Prostate gland (tissue), 2 donors: ENCODE measurements around the gene LETMD1. TPM values are rescaled to one million over a fixed set of nuclear protein-coding genes. Genes with fewer than 3 reads are reported as not detected.

ENCODE experiments used
- DNase-seq: peaks from one replicate; pipeline ENCODE4 v3.0.0-alpha.2; 2019; ENCODE audit warnings: low spot score
- H3K27ac ChIP-seq, 2 donors: fragments of 200-600 bp; sonication (generic); 2 replicates each; pipeline ENCODE4 v1.5.1; 2017 to 2019
- H3K27me3 ChIP-seq: fragments of 200-600 bp; sonication (generic); replicated peaks from 2 replicates; pipeline ENCODE4 v1.5.1; 2019; ENCODE audit not compliant: insufficient read depth
- H3K36me3 ChIP-seq, 2 donors: fragments of 200-600 bp; sonication (generic); 1 replicate in 1 of 2; 2 replicates in 1 of 2; pipeline versions ENCODE4 v1.5.1 to v1.8.1; 2017 to 2019
- H3K4me1 ChIP-seq: fragments of 200-600 bp; sonication (generic); replicated peaks from 2 replicates; pipeline ENCODE4 v1.5.1; 2019
- H3K4me3 ChIP-seq, 2 donors: fragments of 200-600 bp; sonication (generic); 2 replicates each; pipeline ENCODE4 v1.5.1; 2017 to 2019
- H3K9me3 ChIP-seq: fragments of 200-600 bp; sonication (generic); 2 replicates; pipeline ENCODE4 v1.5.1; 2017
- CTCF ChIP-seq, 4 experiments: fragments of 200-600 bp in 2 of 4; fragments of 450-650 bp in 2 of 4; sonication (generic) in 2 of 4; IDR thresholded peaks; 1 replicate in 3 of 4; 2 replicates in 1 of 4; pipeline ENCODE4 v1.5.1; 2016 to 2019; ENCODE audit warnings: antibody characterized with exemption in 4 of 4, mild to moderate bottlenecking in 2 of 4, moderate library complexity in 2 of 4
- POLR2A ChIP-seq: fragments of 450-650 bp; IDR thresholded peaks from one replicate; pipeline ENCODE4 v1.6.1; 2016; ENCODE audit warnings: antibody characterized with exemption, mild to moderate bottlenecking
- POLR2AphosphoS5 ChIP-seq: sonication (generic); formaldehyde crosslinking; IDR thresholded peaks from one replicate; pipeline ENCODE4 v1.6.1; 2017; ENCODE audit warnings: antibody characterized with exemption
- WGBS: methylation state at CpG from one replicate; pipeline ENCODE4 v1.1.5; 2018; 5-methylcytosine and 5-hydroxymethylcytosine counted together
- intact Hi-C: fragments of 100-400 bp; cut with DNase I; formaldehyde crosslinking; loops from one replicate; pipeline ENCODE4 v1.14.2; 2022
- total RNA-seq, 2 donors: library from RNA; depleted of rRNA; stranded (reverse); fragments of >200 nt; gene quantifications; one replicate each; pipeline ENCODE4 v1.1.0, GENCODE V29; 2016

LETMD1 gene
- total RNA-seq, 2 donors from 2014 or later: 63.3 to 63.6 TPM

GRCh38 chr12:51005030-51005429 lies 43.1 kb upstream of the LETMD1 start:
- no peak for DNase-seq
- intact Hi-C loops: no loop called here
- 92% methylated on average over 3 of the region's 3 CpGs for WGBS

GRCh38 chr12:51005671-51006070 lies 42.5 kb upstream of the LETMD1 start:
- H3K4me1 ChIP-seq: peaks cover 5% of the 10 kb centered on the region
- H3K4me3 ChIP-seq: no peak overlapping the region
- TF ChIP-seq POLR2AphosphoS5 (peak; percentile 60), CTCF (IDR thresholded peaks at IDR 0.05) (no peak), POLR2A (no peak)
- intact Hi-C loops: no loop called here
- 49% methylated on average over 3 of the region's 3 CpGs for WGBS
- peak; percentile 59 for DNase-seq
- no peaks in the 10 kb centered on the region for H3K27me3 ChIP-seq
- H3K27ac ChIP-seq: peak overlapping the region; percentile 20 to 65
- H3K36me3 ChIP-seq: no peaks in the 10 kb centered on the region
- no peaks in the 10 kb centered on the region for H3K9me3 ChIP-seq

More at GRCh38 chr12:51005030-51005429, 43.1 kb upstream of the LETMD1 start:
- Histone ChIP-seq H3K27ac (peak overlapping the region in 1 of 2 donors; percentile 65), H3K9me3 (no peaks in the 10 kb centered on the region), H3K27me3 (no peaks in the 10 kb centered on the region), H3K36me3 (no peaks in the 10 kb centered on the region), H3K4me3 (no peak overlapping the region), H3K4me1 (peaks cover 5% of the 10 kb centered on the region)
- TF ChIP-seq POLR2A (no peak), POLR2AphosphoS5 (no peak), CTCF (IDR thresholded peaks at IDR 0.05) (no peak)

GRCh38 chr12:51008329-51009055 lies 39.6 kb upstream of the LETMD1 start:
- TF ChIP-seq POLR2A (no peak), POLR2AphosphoS5 (no peak), CTCF (IDR thresholded peaks at IDR 0.05) (no peak)
- Histone ChIP-seq H3K36me3 (no peaks in the 10 kb centered on the region), H3K4me1 (peaks cover 5% of the 10 kb centered on the region), H3K9me3 (no peaks in the 10 kb centered on the region), H3K27ac (peak overlapping the region; percentile 33 to 66), H3K27me3 (no peaks in the 10 kb centered on the region), H3K4me3 (no peak overlapping the region)
- intact Hi-C loops: no loop called here
- WGBS: 100% methylated on average over 1 of the region's 1 CpG
- no peak for DNase-seq

GRCh38 chr12:51009056-51009440 lies 39.1 kb upstream of the LETMD1 start:
- TF ChIP-seq POLR2AphosphoS5: peak; percentile 78
- no peak for TF ChIP-seq POLR2A
- no peak for TF ChIP-seq CTCF (IDR thresholded peaks at IDR 0.05)
- H3K27ac ChIP-seq: peak overlapping the region; percentile 33 to 66
- H3K4me1 ChIP-seq: peaks cover 5% of the 10 kb centered on the region

GRCh38 chr12:51011955-51012354 lies 36.2 kb upstream of the LETMD1 start:
- intact Hi-C loops: no loop called here
- H3K4me1 ChIP-seq: no peaks in the 10 kb centered on the region
- H3K9me3 ChIP-seq: no peaks in the 10 kb centered on the region
- no peak overlapping the region for H3K27ac ChIP-seq
- no peak overlapping the region for H3K4me3 ChIP-seq
- no peak for DNase-seq
- no peaks in the 10 kb centered on the region for H3K36me3 ChIP-seq
- 74% methylated on average over 4 of the region's 4 CpGs for WGBS
- no peaks in the 10 kb centered on the region for H3K27me3 ChIP-seq
- TF ChIP-seq CTCF (IDR thresholded peaks at IDR 0.05): no peak
- no peak for TF ChIP-seq POLR2AphosphoS5
- no peak for TF ChIP-seq POLR2A

More at GRCh38 chr12:51009056-51009440, 39.1 kb upstream of the LETMD1 start:
- Histone ChIP-seq H3K27me3 (no peaks in the 10 kb centered on the region), H3K4me3 (no peak overlapping the region), H3K36me3 (no peaks in the 10 kb centered on the region), H3K9me3 (no peaks in the 10 kb centered on the region)
- intact Hi-C loops: no loop called here
- peak; percentile 71 for DNase-seq
- 42% methylated on average over 8 of the region's 8 CpGs for WGBS
